Hepatocyte (in vitro differentiated cells): ENCODE measurements around the gene PKP3.

Source experiments
- CTCF ChIP-seq: fragments of 200-600 bp; sonication (generic); IDR thresholded peaks from 2 replicates; pipeline ENCODE4 v1.5.1; 2016; ENCODE audit warnings: antibody characterized with exemption, mild to moderate bottlenecking; ENCODE audit not compliant: poor library complexity
- EZH2 ChIP-seq: fragments of 200-600 bp; sonication (generic); IDR thresholded peaks from 2 replicates; pipeline ENCODE4 v1.6.1; 2016; ENCODE audit warnings: antibody characterized with exemption, mild to moderate bottlenecking, borderline replicate concordance
- EZH2phosphoT487 ChIP-seq: fragments of 200-600 bp; sonication (generic); IDR thresholded peaks from one replicate; pipeline ENCODE4 v1.6.1; 2018; ENCODE audit warnings: antibody characterized with exemption, mild to moderate bottlenecking, low read depth, moderate library complexity; ENCODE audit not compliant: unreplicated experiment, severe bottlenecking

DNA sequence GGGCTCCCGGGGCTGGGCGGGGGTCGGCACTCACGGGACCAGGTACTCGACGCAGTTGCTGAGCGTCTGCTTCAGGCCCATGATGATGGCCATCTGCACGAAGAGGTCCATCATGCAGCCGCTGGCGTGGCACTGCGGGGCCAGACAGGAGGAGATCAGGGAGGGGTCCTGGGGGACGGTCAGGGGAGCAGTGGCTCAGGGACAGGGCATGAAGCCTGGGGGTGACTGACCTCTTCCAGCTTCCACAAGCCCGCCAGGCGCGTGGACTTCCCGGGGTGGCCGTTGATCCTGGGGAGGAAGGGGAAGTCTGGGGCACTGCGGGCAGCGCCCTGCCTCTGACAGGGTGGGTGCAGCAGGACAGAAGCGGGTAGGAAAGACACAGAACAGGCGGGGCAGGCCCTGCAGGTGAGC, 26.9 kb downstream of the PKP3 start:
- TF ChIP-seq CTCF (no peak), EZH2 (no peak), EZH2phosphoT487 (no peak)
